ENCODE measurements around the gene REG1B.

The REG1B gene

GRCh38 chr2:79041032-79041448 lies 46.8 kb downstream of the REG1B start:
- Histone ChIP-seq H3K4me3 (replicated peaks; ENCODE audit: insufficient read depth, low read length) (no peak overlapping the region), H3K27ac (replicated peaks) (no peak overlapping the region), H3K27me3 (ENCODE audit: insufficient read depth, poor library complexity, severe bottlenecking) (no peaks in the 10 kb centered on the region)
- no peak for DNase-seq (ENCODE audit: low read depth in 1 of 2, low spot score in 1 of 2)
- TF ChIP-seq POLR2AphosphoS5 (IDR thresholded peaks at IDR 0.05; ENCODE audit: low read depth) = no peak
- no peak for TF ChIP-seq GABPA (IDR thresholded peaks at IDR 0.05; ENCODE audit: low read depth)
- TF ChIP-seq SPI1 (IDR thresholded peaks at IDR 0.05; ENCODE audit: borderline replicate concordance, low read depth) = no peak
- no peak for TF ChIP-seq REST (IDR thresholded peaks at IDR 0.05; ENCODE audit: insufficient replicate concordance, low read depth)
- TF ChIP-seq CTCF (IDR thresholded peaks at IDR 0.05; ENCODE audit: insufficient read depth, low read length) = peak; percentile 31

GRCh38 chr2:79039944-79040343 lies 47.8 kb downstream of the REG1B start:
- no peak overlapping the region for H3K4me3 ChIP-seq (replicated peaks; ENCODE audit: insufficient read depth, low read length)
- TF ChIP-seq GABPA (IDR thresholded peaks at IDR 0.05; ENCODE audit: low read depth) = no peak
- TF ChIP-seq POLR2AphosphoS5 (IDR thresholded peaks at IDR 0.05; ENCODE audit: low read depth) = no peak
- no peak for TF ChIP-seq REST (IDR thresholded peaks at IDR 0.05; ENCODE audit: insufficient replicate concordance, low read depth)
- TF ChIP-seq SPI1 (IDR thresholded peaks at IDR 0.05; ENCODE audit: borderline replicate concordance, low read depth) = no peak
- TF ChIP-seq CTCF (IDR thresholded peaks at IDR 0.05; ENCODE audit: insufficient read depth, low read length) = no peak
- DNase-seq (ENCODE audit: low read depth in 1 of 2, low spot score in 1 of 2) = no peak
- H3K27ac ChIP-seq (replicated peaks) = no peak overlapping the region
- no peaks in the 10 kb centered on the region for H3K27me3 ChIP-seq (ENCODE audit: insufficient read depth, poor library complexity, severe bottlenecking)

Data from HL-60 (cell line).